Mesendoderm (in vitro differentiated cells): ENCODE data around the gene KRT3.

Source experiments
- DNase-seq: peaks from one replicate; pipeline ENCODE4 v3.0.0; 2013
- H2AK5ac ChIP-seq: 2 replicates; pipeline ENCODE4 v1.6.1; 2013; ENCODE audit warnings: low read length, inconsistent platforms
- H2BK120ac ChIP-seq: 2 replicates; pipeline ENCODE4 v1.6.1; 2013; ENCODE audit warnings: low read depth, mild to moderate bottlenecking, low read length, moderate library complexity, mixed read lengths
- H2BK15ac ChIP-seq: replicated peaks from 2 replicates; pipeline ENCODE4 v1.6.1; 2013; ENCODE audit warnings: low read depth, mild to moderate bottlenecking, moderate library complexity
- H2BK5ac ChIP-seq: 2 replicates; pipeline ENCODE4 v1.6.1; 2013; ENCODE audit warnings: low read length, inconsistent platforms
- H3K18ac ChIP-seq: 2 replicates; pipeline ENCODE4 v1.6.1; 2013; ENCODE audit warnings: mild to moderate bottlenecking, low read length, mixed read lengths
- H3K23ac ChIP-seq: one replicate; pipeline ENCODE4 v1.6.1; 2013; ENCODE audit warnings: low read length
- H3K27ac ChIP-seq: 2 replicates; pipeline ENCODE4 v1.5.1; 2013; ENCODE audit warnings: low read depth, mild to moderate bottlenecking, inconsistent platforms, low read length, moderate library complexity
- H3K27me3 ChIP-seq: 2 replicates; pipeline ENCODE4 v1.6.1; 2013; ENCODE audit warnings: low read length, control low read depth, mild to moderate bottlenecking, inconsistent platforms; ENCODE audit not compliant: insufficient read depth, poor library complexity
- H3K36me3 ChIP-seq: 2 replicates; pipeline ENCODE4 v1.6.1; 2013; ENCODE audit warnings: low read length, inconsistent platforms; ENCODE audit not compliant: control insufficient read depth, insufficient read depth
- H3K4ac ChIP-seq: one replicate; pipeline ENCODE4 v1.6.1; 2013; ENCODE audit warnings: low read depth, mild to moderate bottlenecking, low read length, moderate library complexity
- H3K4me1 ChIP-seq: 2 replicates; pipeline ENCODE4 v1.6.1; 2013; ENCODE audit warnings: low read depth, low read length, inconsistent platforms; ENCODE audit not compliant: control insufficient read depth
- H3K4me2 ChIP-seq: 2 replicates; pipeline ENCODE4 v1.6.1; 2013; ENCODE audit warnings: low read length
- H3K4me3 ChIP-seq: 2 replicates; pipeline ENCODE4 v1.5.1; 2013; ENCODE audit warnings: mild to moderate bottlenecking, low read length
- H3K56ac ChIP-seq: one replicate; pipeline ENCODE4 v1.6.1; 2013; ENCODE audit warnings: low read length
- H3K79me1 ChIP-seq: 2 replicates; pipeline ENCODE4 v1.6.1; 2013; ENCODE audit warnings: low read length, inconsistent platforms
- H3K79me2 ChIP-seq: 2 replicates; pipeline ENCODE4 v1.6.1; 2013; ENCODE audit warnings: mild to moderate bottlenecking, low read length; ENCODE audit not compliant: control insufficient read depth, insufficient read depth
- H3K9ac ChIP-seq: 2 replicates; pipeline ENCODE4 v1.6.1; 2013; ENCODE audit warnings: low read length, inconsistent platforms
- H4K5ac ChIP-seq: one replicate; pipeline ENCODE4 v1.6.1; 2013; ENCODE audit warnings: low read length
- H4K8ac ChIP-seq: one replicate; pipeline ENCODE4 v1.6.1; 2013; ENCODE audit warnings: low read depth, mild to moderate bottlenecking, control low read depth, low read length, moderate library complexity
- WGBS: extraction: QIAGEN DNeasy Blood & Tissue Kit; methylation state at CpG from one replicate; pipeline ENCODE4 v1.1.7; 2013; ENCODE audit warnings: low lambda C conversion rate, missing lambda C conversion rate; ENCODE audit not compliant: insufficient coverage; ENCODE audit errors: extremely low coverage; 5-methylcytosine and 5-hydroxymethylcytosine counted together

The KRT3 gene

GRCh38 chr12:52820521-52820920 lies 24.6 kb upstream of the KRT3 start:
- no peak overlapping the region for H2BK5ac ChIP-seq
- WGBS, result no CpG with 5 or more reads among the region's 6 CpGs

DNA sequence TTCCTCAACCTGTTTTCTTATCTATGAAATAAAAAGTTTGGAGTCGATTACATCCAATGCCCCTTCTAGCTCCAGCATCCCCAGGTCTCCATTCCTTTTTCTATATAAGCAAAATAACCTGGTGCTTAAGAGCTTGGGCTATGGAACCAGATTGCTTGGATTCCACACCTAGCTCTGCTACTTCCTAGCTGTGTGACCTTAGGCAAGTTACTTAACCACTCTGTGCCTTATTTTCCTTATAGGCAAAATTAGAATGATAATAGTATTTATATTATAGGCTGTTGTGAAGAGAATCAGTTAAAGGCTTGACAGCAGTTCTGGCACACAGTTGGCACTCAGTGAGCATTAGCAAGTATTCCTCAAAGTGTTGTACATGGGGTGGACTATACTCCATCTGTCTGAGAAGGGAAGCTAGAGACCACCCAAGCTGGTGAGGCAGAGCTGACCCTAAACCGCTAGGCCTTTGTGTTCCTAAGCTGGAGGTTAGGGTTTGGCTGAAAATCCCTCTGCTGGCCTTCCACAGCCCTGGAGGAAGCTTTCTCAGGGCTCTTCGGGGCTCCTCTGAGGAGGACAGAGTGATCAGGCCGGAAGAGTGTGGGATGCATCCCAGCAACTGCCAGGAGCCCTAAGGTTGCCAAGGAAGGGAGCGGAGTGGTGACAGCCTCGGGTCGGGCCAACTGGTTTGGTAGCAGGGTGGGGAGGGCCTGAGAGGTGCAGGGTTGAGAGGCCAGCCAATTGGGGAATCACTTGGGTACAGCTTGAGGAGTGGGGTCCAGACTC lies 24.0 kb upstream of the KRT3 start:
- H3K9ac ChIP-seq, result no peak overlapping the region
- no peak overlapping the region for H2AK5ac ChIP-seq
- no CpG with 5 or more reads among the region's 7 CpGs for WGBS
- DNase-seq, result no peak
- H3K36me3 ChIP-seq, result no peaks in the 10 kb centered on the region
- H3K4ac ChIP-seq, result no peak overlapping the region
- no peak overlapping the region for H3K27ac ChIP-seq
- no peak overlapping the region for H4K5ac ChIP-seq
- H3K4me2 ChIP-seq, result no peak overlapping the region
- H3K4me1 ChIP-seq, result no peaks in the 10 kb centered on the region
- no peak overlapping the region for H3K18ac ChIP-seq
- H3K27me3 ChIP-seq, result no peaks in the 10 kb centered on the region
- H2BK120ac ChIP-seq, result no peak overlapping the region
- no peak overlapping the region for H4K8ac ChIP-seq
- no peak overlapping the region for H3K23ac ChIP-seq
- no peak overlapping the region for H3K56ac ChIP-seq
- no peaks in the 10 kb centered on the region for H3K79me2 ChIP-seq
- H2BK5ac ChIP-seq, result no peak overlapping the region
- no peak overlapping the region for H2BK15ac ChIP-seq
- no peaks in the 10 kb centered on the region for H3K79me1 ChIP-seq
- no peak overlapping the region for H3K4me3 ChIP-seq

More at GRCh38 chr12:52820521-52820920, 24.6 kb upstream of the KRT3 start:
- Histone ChIP-seq H3K18ac (no peak overlapping the region), H3K4me1 (no peaks in the 10 kb centered on the region), H2BK15ac (no peak overlapping the region), H3K79me2 (no peaks in the 10 kb centered on the region), H3K27me3 (no peaks in the 10 kb centered on the region), H3K4me3 (no peak overlapping the region), H3K27ac (no peak overlapping the region), H4K8ac (no peak overlapping the region), H2BK120ac (no peak overlapping the region), H3K9ac (no peak overlapping the region), H4K5ac (no peak overlapping the region), H3K23ac (no peak overlapping the region), H3K4ac (no peak overlapping the region), H3K4me2 (no peak overlapping the region), H3K79me1 (no peaks in the 10 kb centered on the region), H3K56ac (no peak overlapping the region), H2AK5ac (no peak overlapping the region), H3K36me3 (no peaks in the 10 kb centered on the region)
- no peak for DNase-seq

GRCh38 chr12:52818887-52819420 lies 23.0 kb upstream of the KRT3 start:
- DNase-seq, result no peak
- no peak overlapping the region for H4K5ac ChIP-seq
- no peak overlapping the region for H3K56ac ChIP-seq
- H4K8ac ChIP-seq, result no peak overlapping the region
- no peaks in the 10 kb centered on the region for H3K36me3 ChIP-seq
- no peak overlapping the region for H2BK5ac ChIP-seq
- no peak overlapping the region for H3K4me2 ChIP-seq
- H3K27ac ChIP-seq, result no peak overlapping the region
- H2BK120ac ChIP-seq, result no peak overlapping the region
- H3K79me2 ChIP-seq, result no peaks in the 10 kb centered on the region
- H3K4ac ChIP-seq, result no peak overlapping the region
- no peak overlapping the region for H3K23ac ChIP-seq
- H3K9ac ChIP-seq, result no peak overlapping the region
- H2BK15ac ChIP-seq, result no peak overlapping the region
- H3K4me3 ChIP-seq, result no peak overlapping the region
- H3K27me3 ChIP-seq, result no peaks in the 10 kb centered on the region
- H3K4me1 ChIP-seq, result no peaks in the 10 kb centered on the region
- no CpG with 5 or more reads among the region's 7 CpGs for WGBS
- no peak overlapping the region for H3K18ac ChIP-seq
- H3K79me1 ChIP-seq, result no peaks in the 10 kb centered on the region
- H2AK5ac ChIP-seq, result no peak overlapping the region

GRCh38 chr12:52818388-52818787 lies 22.5 kb upstream of the KRT3 start:
- H3K23ac ChIP-seq, result no peak overlapping the region
- H3K27me3 ChIP-seq, result no peaks in the 10 kb centered on the region
- no peak overlapping the region for H3K27ac ChIP-seq
- DNase-seq, result no peak
- H3K4ac ChIP-seq, result no peak overlapping the region
- no peak overlapping the region for H2BK15ac ChIP-seq
- no peak overlapping the region for H3K4me2 ChIP-seq
- no CpG with 5 or more reads among the region's 7 CpGs for WGBS
- no peak overlapping the region for H4K8ac ChIP-seq
- H3K79me2 ChIP-seq, result no peaks in the 10 kb centered on the region
- no peak overlapping the region for H3K56ac ChIP-seq
- H3K9ac ChIP-seq, result no peak overlapping the region
- H4K5ac ChIP-seq, result no peak overlapping the region
- H2BK5ac ChIP-seq, result no peak overlapping the region
- H2BK120ac ChIP-seq, result no peak overlapping the region
- H3K36me3 ChIP-seq, result no peaks in the 10 kb centered on the region
- no peak overlapping the region for H3K18ac ChIP-seq
- H3K4me3 ChIP-seq, result no peak overlapping the region
- H3K4me1 ChIP-seq, result no peaks in the 10 kb centered on the region
- no peaks in the 10 kb centered on the region for H3K79me1 ChIP-seq
- no peak overlapping the region for H2AK5ac ChIP-seq

GRCh38 chr12:52817699-52818238 lies 21.9 kb upstream of the KRT3 start:
- H2BK15ac ChIP-seq, result no peak overlapping the region
- H4K8ac ChIP-seq, result no peak overlapping the region
- H3K4me2 ChIP-seq, result no peak overlapping the region
- H3K27me3 ChIP-seq, result no peaks in the 10 kb centered on the region
- WGBS, result no CpG with 5 or more reads among the region's 2 CpGs
- no peak overlapping the region for H2AK5ac ChIP-seq
- no peak overlapping the region for H3K56ac ChIP-seq
- no peak for DNase-seq
- no peak overlapping the region for H3K9ac ChIP-seq
- H3K4me3 ChIP-seq, result no peak overlapping the region
- no peak overlapping the region for H2BK5ac ChIP-seq
- no peak overlapping the region for H4K5ac ChIP-seq
- no peaks in the 10 kb centered on the region for H3K79me2 ChIP-seq
- H3K27ac ChIP-seq, result no peak overlapping the region
- H3K79me1 ChIP-seq, result no peaks in the 10 kb centered on the region
- H3K18ac ChIP-seq, result no peak overlapping the region
- no peaks in the 10 kb centered on the region for H3K36me3 ChIP-seq
- no peak overlapping the region for H3K23ac ChIP-seq
- H3K4me1 ChIP-seq, result no peaks in the 10 kb centered on the region
- no peak overlapping the region for H2BK120ac ChIP-seq
- no peak overlapping the region for H3K4ac ChIP-seq
